HepG2 (cell line): ENCODE data around the gene ING2. TPM values are rescaled to one million over a fixed set of nuclear protein-coding genes. Genes with fewer than 3 reads are reported as not detected.

Experiments used
- AGO1 ChIP-seq: fragments of 200-400 bp; formaldehyde crosslinking; IDR thresholded peaks from 2 replicates; pipeline ENCODE4 v1.6.1; 2017; ENCODE audit warnings: mild to moderate bottlenecking, low read depth, low read length, moderate library complexity; ENCODE audit not compliant: poor library complexity, severe bottlenecking
- ARNT ChIP-seq: fragments of 450-650 bp; IDR thresholded peaks from 2 replicates; pipeline ENCODE4 v1.6.1; 2017
- ATF3 ChIP-seq: sonication (generic); formaldehyde crosslinking; IDR thresholded peaks from 2 replicates; pipeline ENCODE4 v1.4.0; 2020; ENCODE audit warnings: missing genetic modification reagents
- CTCF ChIP-seq: sonication (generic); formaldehyde crosslinking; IDR thresholded peaks from 2 replicates; pipeline ENCODE4 v1.5.0; 2020; ENCODE audit warnings: mild to moderate bottlenecking, missing genetic modification reagents, moderate library complexity
- EHMT2 ChIP-seq: fragments of 200-600 bp; sonication (generic); IDR thresholded peaks from 2 replicates; pipeline ENCODE4 v1.7.0; 2017; ENCODE audit warnings: antibody characterized with exemption, low read depth, low read length, borderline replicate concordance
- FOXC1 ChIP-seq: sonication (generic); formaldehyde crosslinking; IDR thresholded peaks from 2 replicates; pipeline ENCODE4 v1.8.0; 2022; ENCODE audit warnings: mild to moderate bottlenecking, missing genetic modification reagents, borderline replicate concordance
- KDM2A ChIP-seq: sonication (generic); formaldehyde crosslinking; IDR thresholded peaks from 2 replicates; pipeline ENCODE4 v1.4.0; 2020; ENCODE audit warnings: low read depth, missing genetic modification reagents, borderline replicate concordance
- PAXIP1 ChIP-seq: sonication (generic); formaldehyde crosslinking; conservative IDR thresholded peaks from 2 replicates; pipeline ENCODE4 v1.4.0; 2020; ENCODE audit warnings: mild to moderate bottlenecking, missing genetic modification reagents, moderate library complexity
- RARA ChIP-seq: IDR thresholded peaks from 2 replicates; pipeline ENCODE4 v1.6.1; 2016; ENCODE audit warnings: missing genetic modification reagents, missing compliant biosample characterization
- REPIN1 ChIP-seq: sonication (generic); formaldehyde crosslinking; IDR thresholded peaks from 2 replicates; pipeline ENCODE4 v1.8.0; 2022; ENCODE audit warnings: missing genetic modification reagents, low read depth, mild to moderate bottlenecking, borderline replicate concordance
- SMAD1 ChIP-seq: sonication (generic); formaldehyde crosslinking; IDR thresholded peaks from 2 replicates; pipeline ENCODE4 v1.4.0; 2020; ENCODE audit warnings: missing genetic modification reagents, low read depth, mild to moderate bottlenecking, borderline replicate concordance
- SMAD3 ChIP-seq: sonication (generic); formaldehyde crosslinking; IDR thresholded peaks from 2 replicates; pipeline ENCODE4 v1.4.0; 2020; ENCODE audit warnings: missing genetic modification reagents
- YY1 ChIP-seq: IDR thresholded peaks from 2 replicates; pipeline ENCODE4 v1.6.1; 2011; ENCODE audit warnings: low read length, low read depth, moderate library complexity, mild to moderate bottlenecking; ENCODE audit not compliant: insufficient read depth, insufficient replicate concordance
- ZFX ChIP-seq: sonication (generic); formaldehyde crosslinking; IDR thresholded peaks from 2 replicates; pipeline ENCODE4 v1.4.0; 2020; ENCODE audit warnings: mild to moderate bottlenecking, low read depth, missing genetic modification reagents, moderate library complexity
- ZNF605 ChIP-seq: sonication (generic); formaldehyde crosslinking; IDR thresholded peaks from 2 replicates; pipeline ENCODE4 v1.8.0; 2022; ENCODE audit warnings: mild to moderate bottlenecking, missing genetic modification reagents
- ZNF629 ChIP-seq: sonication (generic); formaldehyde crosslinking; conservative IDR thresholded peaks from 2 replicates; pipeline ENCODE4 v1.5.0; 2020; ENCODE audit warnings: missing genetic modification reagents
- ZNF687 ChIP-seq: sonication (generic); formaldehyde crosslinking; IDR thresholded peaks from 2 replicates; pipeline ENCODE4 v1.5.1; 2020; ENCODE audit warnings: mild to moderate bottlenecking, missing genetic modification reagents, moderate library complexity
- ZNF724P ChIP-seq: sonication (generic); formaldehyde crosslinking; IDR thresholded peaks from 2 replicates; pipeline ENCODE4 v1.8.0; 2022; ENCODE audit warnings: missing genetic modification reagents, borderline replicate concordance
- polyA plus RNA-seq, 8 experiments: library from polyadenylated mRNA; depleted of rRNA in 3 of 8; stranded (reverse) in 7 of 8; unstranded in 1 of 8; fragments of >200 nt; fragmentation: Illumina TruSeq in 4 of 8; extraction: Trizol in 4 of 8; gene quantifications; 2 replicates each; pipeline versions ENCODE4 v1.2.1 to v1.2.3, GENCODE V29; 2011 to 2016; ENCODE audit warnings: low read depth in 4 of 8, missing spikeins in 1 of 8, mixed read lengths in 1 of 8; ENCODE audit not compliant: insufficient read depth in 1 of 8
- total RNA-seq, 5 experiments: library from RNA; depleted of rRNA; stranded (reverse); fragments of >200 nt; fragmentation: Illumina TruSeq; extraction: Trizol; gene quantifications; 2 replicates each; pipeline ENCODE4 v1.2.3, GENCODE V29; 2016; ENCODE audit warnings: low read depth in 1 of 5

Gene ING2
- total and polyA plus RNA-seq, 2 of the 13 experiments (the other 11 are each of a cell fraction or from before 2014, with no cell fraction given), result 6.6 to 12.4 TPM

GRCh38 chr4:183504064-183504929, 561 bp upstream of the ING2 start (continued):
- TF ChIP-seq ATF3 (CRISPR knock-in tag) (no peak), ZNF629 (CRISPR knock-in tag) (no peak), SMAD1 (CRISPR knock-in tag) (no peak), ZFX (CRISPR knock-in tag) (peak; percentile 91), YY1 (peak; percentile 53), AGO1 (peak; percentile 86), REPIN1 (CRISPR knock-in tag) (0 out of 2 replicates have a peak, but pooled peaks have one; percentile 80), SMAD3 (CRISPR knock-in tag) (0 out of 2 replicates have a peak, but pooled peaks have one; percentile 29), ZNF724P (CRISPR knock-in tag) (peak; percentile 23; the same call in 1 of the 2 replicates), RARA (CRISPR knock-in tag) (0 out of 2 replicates have a peak, but pooled peaks have one; percentile 4), EHMT2 (no peak), KDM2A (peak; percentile 89), ZNF687 (peak; percentile 84), CTCF (CRISPR knock-in tag) (peak; percentile 53), ARNT (no peak), ZNF605 (CRISPR knock-in tag) (peak; percentile 63), FOXC1 (CRISPR knock-in tag) (peak; percentile 82; the same call in 1 of the 2 replicates), PAXIP1 (peak; percentile 56)
